ENCODE measurements around the gene RNASE8. TPM values are rescaled to one million over a fixed set of nuclear protein-coding genes. Genes with fewer than 3 reads are reported as not detected.

RNASE8 gene
- total and polyA plus RNA-seq, 2 of the 8 experiments (the other 6 are each of a cell fraction or from before 2014, with no cell fraction given), result not detected

DNA sequence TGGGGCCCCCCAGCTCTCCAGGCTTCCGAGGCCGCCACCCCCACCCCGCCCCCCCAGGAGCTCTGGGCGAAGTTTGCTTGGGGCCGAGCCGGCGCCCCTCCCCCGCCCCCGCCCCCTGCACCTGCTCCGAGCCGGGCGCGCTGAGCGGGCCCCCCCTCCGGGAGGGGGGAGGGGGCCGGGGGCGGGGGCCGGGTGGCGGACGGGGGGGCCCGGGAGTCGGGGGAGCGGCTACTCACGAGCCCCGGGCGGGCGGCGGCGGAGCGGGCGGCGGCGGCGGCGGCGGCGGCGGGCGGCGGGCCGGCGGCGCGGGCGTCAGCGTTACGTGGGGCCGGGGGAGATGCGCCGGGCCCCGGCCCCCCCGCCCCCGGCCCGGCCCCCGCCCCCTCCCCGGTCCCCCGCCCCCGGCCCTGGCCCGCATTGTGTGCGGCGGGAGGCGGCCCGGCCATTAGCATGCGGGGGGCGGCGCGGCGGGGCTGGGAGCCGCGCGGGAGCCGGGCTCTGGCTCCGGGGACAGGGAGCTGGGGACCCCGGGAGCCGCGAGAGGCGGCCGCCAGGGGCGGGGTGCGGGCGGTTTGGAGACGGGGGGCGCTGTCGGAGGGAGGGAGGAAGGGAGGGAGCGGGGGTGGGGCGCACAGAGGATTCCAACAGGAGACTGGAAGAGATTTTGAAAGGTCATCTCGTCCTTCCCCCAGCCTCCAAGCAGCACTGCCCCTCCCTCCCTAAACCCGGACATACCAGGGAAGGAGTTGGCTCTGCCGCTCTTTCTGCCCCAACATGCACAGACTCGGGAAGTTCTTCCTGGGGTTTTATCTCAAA, 40.7 kb downstream of the RNASE8 start, which contains the start of gene ZNF219:
Gene ZNF219 (minus strand): TSS at position 580 of the 816 bp plus-strand sequence. CDS start 5,064 bp downstream, outside the sequence.
- Histone ChIP-seq H2BK20ac (ENCODE audit: low read length) (no peak within 1 kb of the TSS; the same call in 1 of the 2 replicates), H3K4ac (replicated peaks; ENCODE audit: insufficient read length, low read depth, low read length) (peak within 1 kb of the TSS; percentile 60), H3K23me2 (ENCODE audit: low read depth, low read length) (peaks cover 18% of the 10 kb centered on the region), H4K20me1 (replicated peaks in 1 of 2; ENCODE audit: control insufficient read depth in 1 of 2, insufficient read depth in 2 of 2, low read length in 2 of 2) (peaks cover 0 to 3% of the 10 kb centered on the region in 2 experiments), H3K9ac (replicated peaks in 1 of 4; ENCODE audit: extremely low read depth in 1 of 4, low read depth in 3 of 4, low read length in 3 of 4) (peak within 1 kb of the TSS in 3 of 4 experiments; percentile 56 to 76 (median 64); a peak in 6 of 7 replicates), H2AK5ac (ENCODE audit: low read depth, low read length) (no peak within 1 kb of the TSS), H3K79me1 (ENCODE audit: low read depth, low read length) (peaks cover 2% of the 10 kb centered on the region), H3K27me3 (replicated peaks in 1 of 4; ENCODE audit: control insufficient read depth in 3 of 4, extremely low read depth in 1 of 4, insufficient read depth in 3 of 4, low read length in 3 of 4) (no peaks in the 10 kb centered on the region), H3K4me2 (ENCODE audit: insufficient read depth in 1 of 2, low read depth in 2 of 2, low read length in 2 of 2) (peak within 1 kb of the TSS; percentile 90 to 91), H3K9me3 (ENCODE audit: insufficient read depth in 2 of 2, low read depth in 1 of 2, low read length in 1 of 2) (no peaks in the 10 kb centered on the region), H3K56ac (replicated peaks; ENCODE audit: insufficient read length, low read depth, low read length) (peak within 1 kb of the TSS; percentile 50), H3K4me3 (ENCODE audit: extremely low read depth in 1 of 4, insufficient read depth in 2 of 4, low read depth in 3 of 4, low read length in 4 of 4) (peak within 1 kb of the TSS; percentile 68 to 85 (median 74)), H2BK120ac (replicated peaks; ENCODE audit: low read depth, low read length) (no peak within 1 kb of the TSS), H2BK15ac (ENCODE audit: low read length) (0 out of 2 replicates have a peak within 1 kb of the TSS, but pooled peaks have one; percentile 5), H4K91ac (replicated peaks; ENCODE audit: insufficient read length, low read length) (peak within 1 kb of the TSS; percentile 81), H4K5ac (ENCODE audit: insufficient read length, low read depth, low read length) (peak within 1 kb of the TSS; percentile 69), H3K18ac (ENCODE audit: extremely low read depth, low read length) (peak within 1 kb of the TSS; percentile 94; the same call in 1 of the 2 replicates), H2AFZ (ENCODE audit: low read length) (no peak within 1 kb of the TSS), H2BK5ac (ENCODE audit: low read depth, low read length) (peak within 1 kb of the TSS; percentile 69), H3K4me1 (replicated peaks in 1 of 4; ENCODE audit: control insufficient read depth in 3 of 4, insufficient read depth in 4 of 4, low read length in 3 of 4) (peaks cover 13 to 37% (median 19%) of the 10 kb centered on the region in 4 experiments), H2BK12ac (ENCODE audit: low read depth, low read length) (peak within 1 kb of the TSS; percentile 41), H3K27ac (ENCODE audit: low read depth, low read length) (peak within 1 kb of the TSS; percentile 74), H3K36me3 (ENCODE audit: control insufficient read depth in 2 of 4, insufficient read depth in 4 of 4, low read length in 3 of 4) (peaks cover 0 to under 1% (median 0%) of the 10 kb centered on the region in 4 experiments; a peak in 1 of 8 replicates), H3K23ac (ENCODE audit: insufficient read length) (no peak within 1 kb of the TSS), H3K79me2 (ENCODE audit: control insufficient read depth in 1 of 2, insufficient read depth in 2 of 2, low read length in 2 of 2) (peaks cover 4 to 63% of the 10 kb centered on the region in 2 experiments), H3K14ac (ENCODE audit: insufficient read length) (no peak within 1 kb of the TSS), H4K8ac (ENCODE audit: extremely low read depth, insufficient read depth, low read length) (no peak within 1 kb of the TSS)
- POLR2A ChIA-PET (ENCODE audit: partially characterized antibody), result interaction anchor here (1.0 to 7.8 kb wide), 4 partner anchors 11 to 755 kb away, joined by 3 to 148 read pairs (median 10); partner anchors contain the start of genes ARHGEF40 and PARP2
- DNase-seq (ENCODE audit: low read depth in 1 of 2, low spot score in 2 of 2) (peak; percentile 54 to 86), FAIRE-seq (no peak)
- WGBS, 2 experiments (ENCODE audit: extremely low coverage in 1 of 2, insufficient coverage in 1 of 2, insufficient read length in 1 of 2, insufficient replicate concordance in 2 of 2, low coverage in 1 of 2, low lambda C conversion rate in 2 of 2, missing lambda C conversion rate in 1 of 2), result 0% methylated on average over 3 of the region's 90 CpGs; no CpG with 5 or more reads in 1 of the 2 experiments
- CTCF ChIA-PET (ENCODE audit: partially characterized antibody), result interaction anchor here (1.4 to 7.8 kb wide), 3 partner anchors 27 to 117 kb away, joined by 3 to 102 read pairs (median 14); partner anchors contain the start of gene ARHGEF40
- TF ChIP-seq, protein P1, sequence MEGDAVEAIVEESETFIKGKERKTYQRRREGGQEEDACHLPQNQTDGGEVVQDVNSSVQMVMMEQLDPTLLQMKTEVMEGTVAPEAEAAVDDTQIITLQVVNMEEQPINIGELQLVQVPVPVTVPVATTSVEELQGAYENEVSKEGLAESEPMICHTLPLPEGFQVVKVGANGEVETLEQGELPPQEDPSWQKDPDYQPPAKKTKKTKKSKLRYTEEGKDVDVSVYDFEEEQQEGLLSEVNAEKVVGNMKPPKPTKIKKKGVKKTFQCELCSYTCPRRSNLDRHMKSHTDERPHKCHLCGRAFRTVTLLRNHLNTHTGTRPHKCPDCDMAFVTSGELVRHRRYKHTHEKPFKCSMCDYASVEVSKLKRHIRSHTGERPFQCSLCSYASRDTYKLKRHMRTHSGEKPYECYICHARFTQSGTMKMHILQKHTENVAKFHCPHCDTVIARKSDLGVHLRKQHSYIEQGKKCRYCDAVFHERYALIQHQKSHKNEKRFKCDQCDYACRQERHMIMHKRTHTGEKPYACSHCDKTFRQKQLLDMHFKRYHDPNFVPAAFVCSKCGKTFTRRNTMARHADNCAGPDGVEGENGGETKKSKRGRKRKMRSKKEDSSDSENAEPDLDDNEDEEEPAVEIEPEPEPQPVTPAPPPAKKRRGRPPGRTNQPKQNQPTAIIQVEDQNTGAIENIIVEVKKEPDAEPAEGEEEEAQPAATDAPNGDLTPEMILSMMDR (IDR thresholded peaks at IDR 0.05; ENCODE audit: control extremely low read depth in 1 of 3, insufficient read depth in 1 of 3, low read depth in 1 of 3, low read length in 3 of 3), result peak in 1 of 3 experiments; percentile 31; a peak in 2 of 4 replicates
- TF ChIP-seq KDM4A (IDR thresholded peaks at IDR 0.05; ENCODE audit: low read depth, low read length, severe bottlenecking), result peak; percentile 42
- TF ChIP-seq EP300 (IDR thresholded peaks at IDR 0.05; ENCODE audit: borderline replicate concordance in 1 of 2, low read depth in 2 of 2, low read length in 2 of 2), result peak; percentile 19 to 42; a peak in 2 of 3 replicates
- peak in 1 of 2 experiments; percentile 69; a peak in 2 of 4 replicates for TF ChIP-seq SIN3A (conservative IDR thresholded peaks at IDR 0.05 in 1 of 2, IDR thresholded peaks at IDR 0.05 in 1 of 2; ENCODE audit: low read depth in 1 of 2, low read length in 2 of 2)
- peak; percentile 58 for TF ChIP-seq TAF1 (IDR thresholded peaks at IDR 0.05; ENCODE audit: low read depth, low read length)
- TF ChIP-seq TAF7 (optimal IDR thresholded peaks at IDR 0.05; ENCODE audit: borderline replicate concordance, low read depth, low read length), result peak; percentile 32
- TF ChIP-seq TEAD4 (IDR thresholded peaks at IDR 0.05; ENCODE audit: low read depth, low read length), result peak; percentile 68
